Measurements from ENCODE around the gene OR8B8. TPM values are rescaled to one million over a fixed set of nuclear protein-coding genes. Genes with fewer than 3 reads are reported as not detected.

The OR8B8 gene
- total RNA-seq: not detected

GRCh38 chr11:124445646-124446150 is at the start of gene OR8B8:
Gene OR8B8 (minus strand): TSS chr11:124445696. CDS start chr11:124441085, 4,611 bp downstream.
- no peaks in the 10 kb centered on the region for H3K9me3 ChIP-seq
- no peaks in the 10 kb centered on the region for H3K27me3 ChIP-seq
- no peak for DNase-seq (ENCODE audit: low spot score in 2 of 2)
- no peaks in the 10 kb centered on the region for H3K4me1 ChIP-seq
- TF ChIP-seq CTCF (IDR thresholded peaks at IDR 0.05): no peak
- TF ChIP-seq EP300 (IDR thresholded peaks at IDR 0.05): no peak
- no peak for TF ChIP-seq POLR2A (IDR thresholded peaks at IDR 0.05)
- 92 to 93% methylated on average over 1 of the region's 1 CpG for WGBS, 2 donors
- no peaks in the 10 kb centered on the region for H3K36me3 ChIP-seq
- no peak within 1 kb of the TSS for H3K27ac ChIP-seq
- H3K4me3 ChIP-seq: no peak within 1 kb of the TSS

GRCh38 chr11:124493016-124493655 is 47.6 kb upstream of the OR8B8 start:
- Histone ChIP-seq H3K4me1 (no peaks in the 10 kb centered on the region), H3K27ac (no peak overlapping the region), H3K4me3 (no peak overlapping the region), H3K9me3 (no peaks in the 10 kb centered on the region), H3K36me3 (no peaks in the 10 kb centered on the region), H3K27me3 (no peaks in the 10 kb centered on the region)
- no peak for TF ChIP-seq CTCF (IDR thresholded peaks at IDR 0.05)
- no peak for TF ChIP-seq POLR2A (IDR thresholded peaks at IDR 0.05)
- TF ChIP-seq EP300 (IDR thresholded peaks at IDR 0.05): no peak
- DNase-seq (ENCODE audit: low spot score in 2 of 2): no peak
- 76 to 79% methylated on average over 4 of the region's 4 CpGs for WGBS, 2 donors

- 71 to 74% methylated on average over 4 of the region's 4 CpGs for WGBS, 2 donors
- no peaks in the 10 kb centered on the region for H3K27me3 ChIP-seq
- no peaks in the 10 kb centered on the region for H3K36me3 ChIP-seq
- H3K4me1 ChIP-seq: no peaks in the 10 kb centered on the region
- H3K27ac ChIP-seq: no peak overlapping the region
- H3K9me3 ChIP-seq: no peaks in the 10 kb centered on the region
- H3K4me3 ChIP-seq: no peak overlapping the region
- no peak for TF ChIP-seq CTCF (IDR thresholded peaks at IDR 0.05)
- no peak for TF ChIP-seq EP300 (IDR thresholded peaks at IDR 0.05)
- no peak for TF ChIP-seq POLR2A (IDR thresholded peaks at IDR 0.05)
- DNase-seq (ENCODE audit: low spot score in 2 of 2): no peak
These were observed 37.9 kb upstream of the OR8B8 start for GRCh38 chr11:124483422-124483821.

GRCh38 chr11:124482362-124483147 is 37.1 kb upstream of the OR8B8 start:
- Histone ChIP-seq H3K4me3 (no peak overlapping the region), H3K27me3 (no peaks in the 10 kb centered on the region), H3K36me3 (no peaks in the 10 kb centered on the region), H3K4me1 (no peaks in the 10 kb centered on the region), H3K9me3 (no peaks in the 10 kb centered on the region), H3K27ac (no peak overlapping the region)
- DNase-seq (ENCODE audit: low spot score in 2 of 2): no peak
- WGBS, 2 donors: 69 to 72% methylated on average over 9 of the region's 9 CpGs
- no peak for TF ChIP-seq EP300 (IDR thresholded peaks at IDR 0.05)
- TF ChIP-seq CTCF (IDR thresholded peaks at IDR 0.05): no peak
- TF ChIP-seq POLR2A (IDR thresholded peaks at IDR 0.05): no peak

Data from tibial nerve (tissue), 4 donors.